ENCODE data around the gene FBXL15. TPM values are rescaled to one million over a fixed set of nuclear protein-coding genes. Genes with fewer than 3 reads are reported as not detected.

Gene FBXL15
- total and polyA plus RNA-seq, 2 of the 13 experiments (the other 11 are each of a cell fraction or from before 2014, with no cell fraction given), result 4.3 to 8.3 TPM

GRCh38 chr10:102424916-102425315 is 4.3 kb downstream of the FBXL15 start:
- H3K36me3 ChIP-seq (replicated peaks in 1 of 2; ENCODE audit: control insufficient read depth in 1 of 2, insufficient read depth in 2 of 2, low read length in 2 of 2), result peaks cover 1 to 14% of the 10 kb centered on the region in 2 experiments; a peak in 3 of 5 replicates
- no peaks in the 10 kb centered on the region for H4K20me1 ChIP-seq (ENCODE audit: insufficient read depth, low read length)
- H2AFZ ChIP-seq (ENCODE audit: low read length), result no peak overlapping the region
- H3K4me2 ChIP-seq (ENCODE audit: low read depth, low read length), result no peak overlapping the region
- FAIRE-seq (no peak), DNase-seq (ENCODE audit: low spot score) (no peak), ATAC-seq (no peak)
- in situ Hi-C loops (cut with HindIII; ENCODE audit: extremely low pct_ligation_motif_present, low pct_unique_long_range_greater_than_20kb) (loop anchor here (5.0 kb wide), 1 partner anchor 37 kb away; no protein-coding TSS in a partner anchor), intact Hi-C loops (cut with micrococcal nuclease; ENCODE audit: unreplicated experiment) (loop anchor here (5.0 kb wide), 1 partner anchor 52 kb away; no protein-coding TSS in a partner anchor)
- WGBS (ENCODE audit: low lambda C conversion rate), result no CpG with 5 or more reads among the region's 6 CpGs
- H3K9me3 ChIP-seq (ENCODE audit: low read length), result no peaks in the 10 kb centered on the region
- ChIA-PET POLR2A (no interaction called here), CTCF (ENCODE audit: low intra/inter-chr PET ratio, low total read pairs) (no interaction called here)
- no peak overlapping the region for H3K27ac ChIP-seq (ENCODE audit: extremely low read length, insufficient read depth, low read length)
- no peak overlapping the region for H3K9ac ChIP-seq (ENCODE audit: insufficient read depth, low read depth, low read length)
- no peaks in the 10 kb centered on the region for H3K27me3 ChIP-seq (ENCODE audit: control insufficient read depth in 1 of 2, insufficient read depth in 2 of 2, low read length in 2 of 2)
- no TSS peak for BruUV-seq (replicated peaks)
- peaks cover 18% of the 10 kb centered on the region for H3K4me1 ChIP-seq (ENCODE audit: insufficient read depth, low read length)
- H3K79me2 ChIP-seq (ENCODE audit: insufficient read depth, low read length), result no peaks in the 10 kb centered on the region
- no peak overlapping the region for H3K4me3 ChIP-seq (replicated peaks in 1 of 3; ENCODE audit: insufficient read depth in 1 of 3, low read depth in 2 of 3, low read length in 3 of 3)
- TF ChIP-seq TAF15 (IDR thresholded peaks at IDR 0.05; ENCODE audit: low read depth, low read length, poor library complexity, severe bottlenecking) (no peak), GABPA (IDR thresholded peaks at IDR 0.05; ENCODE audit: low read depth, low read length) (no peak), GABPA (CRISPR knock-in tag; IDR thresholded peaks at IDR 0.05; ENCODE audit: low read depth) (no peak), ELF4 (CRISPR knock-in tag; IDR thresholded peaks at IDR 0.05; ENCODE audit: borderline replicate concordance) (no peak), JUN (CRISPR knock-in tag; IDR thresholded peaks at IDR 0.05) (no peak), ZFAT (CRISPR knock-in tag; conservative IDR thresholded peaks at IDR 0.05) (no peak), AKNA (CRISPR knock-in tag; IDR thresholded peaks at IDR 0.05; ENCODE audit: borderline replicate concordance) (no peak), AGO2 (optimal IDR thresholded peaks at IDR 0.05; ENCODE audit: low read depth, low read length) (no peak), RFXANK (CRISPR knock-in tag; IDR thresholded peaks at IDR 0.05) (no peak), MAZ (IDR thresholded peaks at IDR 0.05; ENCODE audit: borderline replicate concordance, low read depth, low read length) (no peak), MAZ (CRISPR knock-in tag; IDR thresholded peaks at IDR 0.05; ENCODE audit: low read depth) (no peak), ZNF597 (CRISPR knock-in tag; IDR thresholded peaks at IDR 0.05) (no peak), ZBTB8A (CRISPR knock-in tag; IDR thresholded peaks at IDR 0.05; ENCODE audit: borderline replicate concordance, low read depth) (no peak), GPBP1L1 (CRISPR knock-in tag; IDR thresholded peaks at IDR 0.05) (no peak), KDM1A (CRISPR knock-in tag; IDR thresholded peaks at IDR 0.05) (no peak), ZNF326 (CRISPR knock-in tag; IDR thresholded peaks at IDR 0.05; ENCODE audit: borderline replicate concordance) (no peak)

Data from HepG2 (cell line).